IMR-90 (cell line): ENCODE results near the gene NEUROD1. TPM values are rescaled to one million over a fixed set of nuclear protein-coding genes. Genes with fewer than 3 reads are reported as not detected.

Experiments used
- ATAC-seq: fragments of 200-7000 bp; cut with Tn5 transposase; 2 replicates; pipeline ENCODE4 v1.9.1; 2020; ENCODE audit warnings: low read depth, mild to moderate bottlenecking, moderate library complexity
- BruUV-seq: library from RNA; stranded (reverse); fragments of 400-500 nt; replicated peaks from 2 replicates; lab custom pipeline; 2021; lab: Mats Ljungman, UMichigan
- CTCF ChIA-PET: fragments of 300-600 bp; formaldehyde crosslinking; extraction: SDS; loops from one replicate; lab custom pipeline; 2021; ENCODE audit warnings: antibody characterized with exemption; lab: Yijun Ruan, JAX
- POLR2A ChIA-PET: fragments of 300-600 bp; sonication (Branson Sonifier 250); formaldehyde crosslinking; loops from one replicate; lab custom pipeline; 2022; ENCODE audit warnings: antibody characterized with exemption; ENCODE audit not compliant: unreplicated experiment; lab: Charles Lee
- DNase-seq: peaks from one replicate; pipeline ENCODE4 v3.0.0; 2013
- H2AFZ ChIP-seq: replicated peaks from 2 replicates; pipeline ENCODE3; 2013; ENCODE audit warnings: low read length, mild to moderate bottlenecking; ENCODE audit not compliant: poor library complexity
- H2AK5ac ChIP-seq: 2 replicates; pipeline ENCODE4 v1.6.1; 2013; ENCODE audit warnings: low read depth, low read length, inconsistent platforms
- H2AK9ac ChIP-seq: replicated peaks from 2 replicates; pipeline ENCODE3; 2013; ENCODE audit warnings: mild to moderate bottlenecking, low read depth, low read length, moderate library complexity; ENCODE audit not compliant: poor library complexity
- H2BK120ac ChIP-seq: 2 replicates; pipeline ENCODE4 v1.6.1; 2013; ENCODE audit warnings: low read depth, low read length, inconsistent platforms
- H2BK15ac ChIP-seq: 3 replicates; pipeline ENCODE4 v1.6.1; 2013; ENCODE audit warnings: low read depth, low read length, inconsistent platforms
- H2BK20ac ChIP-seq: 2 replicates; pipeline ENCODE4 v1.6.1; 2013; ENCODE audit warnings: low read depth, mild to moderate bottlenecking, inconsistent platforms, low read length, moderate library complexity
- H2BK5ac ChIP-seq: 2 replicates; pipeline ENCODE4 v1.6.1; 2013; ENCODE audit warnings: mild to moderate bottlenecking, low read depth, low read length, inconsistent platforms; ENCODE audit not compliant: poor library complexity, severe bottlenecking
- H3K14ac ChIP-seq: replicated peaks from 2 replicates; pipeline ENCODE4 v1.6.1; 2013; ENCODE audit warnings: low read depth, low read length, inconsistent platforms
- H3K18ac ChIP-seq: 2 replicates; pipeline ENCODE4 v1.6.1; 2013; ENCODE audit warnings: low read depth, low read length, control low read depth
- H3K23ac ChIP-seq: 2 replicates; pipeline ENCODE4 v1.6.1; 2013; ENCODE audit warnings: low read depth, low read length, inconsistent platforms
- H3K27ac ChIP-seq: 2 replicates; pipeline ENCODE4 v1.5.1; 2013; ENCODE audit warnings: mild to moderate bottlenecking, control low read depth, low read length; ENCODE audit not compliant: insufficient read depth
- H3K27me3 ChIP-seq: 2 replicates; pipeline ENCODE4 v1.6.1; 2013; ENCODE audit warnings: low read length; ENCODE audit not compliant: control insufficient read depth, insufficient read depth
- H3K36me3 ChIP-seq: 2 replicates; pipeline ENCODE4 v1.6.1; 2013; ENCODE audit warnings: low read length, mixed read lengths; ENCODE audit not compliant: control insufficient read depth, insufficient read depth
- H3K4ac ChIP-seq: 2 replicates; pipeline ENCODE4 v1.6.1; 2013; ENCODE audit warnings: low read depth, low read length, inconsistent platforms
- H3K4me1 ChIP-seq: 2 replicates; pipeline ENCODE4 v1.6.1; 2013; ENCODE audit warnings: low read length, mixed read lengths; ENCODE audit not compliant: control insufficient read depth, insufficient read depth
- H3K4me2 ChIP-seq: 2 replicates; pipeline ENCODE4 v1.6.1; 2013; ENCODE audit warnings: low read depth, mild to moderate bottlenecking, control low read depth, low read length, moderate library complexity
- H3K4me3 ChIP-seq: 2 replicates; pipeline ENCODE4 v1.5.1; 2013; ENCODE audit warnings: low read depth, mild to moderate bottlenecking, control low read depth, low read length, moderate library complexity; ENCODE audit not compliant: insufficient read depth
- H3K56ac ChIP-seq: 2 replicates; pipeline ENCODE4 v1.6.1; 2013; ENCODE audit warnings: low read length, inconsistent platforms; ENCODE audit not compliant: insufficient read depth; ENCODE audit errors: extremely low read depth
- H3K79me1 ChIP-seq, 2 experiments: 2 replicates each; pipeline ENCODE4 v1.6.1; 2013; ENCODE audit warnings: low read length in 2 of 2, inconsistent platforms in 1 of 2, low read depth in 1 of 2
- H3K9ac ChIP-seq: 2 replicates; pipeline ENCODE4 v1.6.1; 2013; ENCODE audit warnings: low read depth, low read length, control low read depth
- H3K9me1 ChIP-seq: 2 replicates; pipeline ENCODE4 v1.6.1; 2013; ENCODE audit warnings: low read length, inconsistent platforms; ENCODE audit not compliant: insufficient read depth
- H3K9me3 ChIP-seq: 2 replicates; pipeline ENCODE4 v1.6.1; 2013; ENCODE audit warnings: low read length; ENCODE audit not compliant: control insufficient read depth, insufficient read depth
- H4K20me1 ChIP-seq: 2 replicates; pipeline ENCODE4 v1.6.1; 2013; ENCODE audit warnings: low read length, inconsistent platforms; ENCODE audit not compliant: insufficient read depth
- H4K5ac ChIP-seq: 2 replicates; pipeline ENCODE4 v1.6.1; 2013; ENCODE audit warnings: mild to moderate bottlenecking, low read depth, low read length, control low read depth
- H4K8ac ChIP-seq, 2 experiments: 2 replicates each; pipeline ENCODE4 v1.6.1; 2013; ENCODE audit warnings: low read depth in 2 of 2, low read length in 2 of 2, control low read depth in 1 of 2, inconsistent platforms in 1 of 2
- H4K91ac ChIP-seq: 2 replicates; pipeline ENCODE4 v1.6.1; 2013; ENCODE audit warnings: low read depth, low read length, inconsistent platforms; ENCODE audit not compliant: insufficient read depth
- CHD1 ChIP-seq: IDR thresholded peaks from 2 replicates; pipeline ENCODE4 v1.6.1; 2012; ENCODE audit warnings: low read depth, low read length, improper control_type of control experiment
- MXI1 ChIP-seq: IDR thresholded peaks from 2 replicates; pipeline ENCODE4 v1.6.1; 2012; ENCODE audit warnings: low read depth, mild to moderate bottlenecking, low read length, moderate library complexity, borderline replicate concordance
- NFE2L2 ChIP-seq: fragments of 150-350 bp; IDR thresholded peaks from 2 replicates; pipeline ENCODE4 v1.6.1; 2016; ENCODE audit warnings: low read depth, mild to moderate bottlenecking, low read length
- SMC3 ChIP-seq: fragments of 150-350 bp; IDR thresholded peaks from 2 replicates; pipeline ENCODE4 v1.6.1; 2016; ENCODE audit warnings: low read depth, mild to moderate bottlenecking, antibody characterized with exemption, low read length, moderate library complexity
- WGBS, 2 experiments: methylation state at CpG; one replicate each; pipeline versions ENCODE4 v1.1.5 to v1.1.7; 2013; ENCODE audit warnings: missing lambda C conversion rate in 2 of 2; ENCODE audit not compliant: insufficient read length in 1 of 2; ENCODE audit errors: extremely low coverage in 2 of 2; 5-methylcytosine and 5-hydroxymethylcytosine counted together
- dilution Hi-C: fragments of 300-500 bp; cut with HindIII; formaldehyde crosslinking; loops from one replicate; pipeline ENCODE4 v1.14.3; 2018; ENCODE audit warnings: low sequenced_read_pairs; ENCODE audit not compliant: unreplicated experiment
- in situ Hi-C: fragments of 300-500 bp; cut with MboI; formaldehyde crosslinking; loops from 3 replicates; pipeline ENCODE4 v1.14.3; 2019; ENCODE audit warnings: low sequenced_read_pairs, inconsistent platforms, mixed read lengths
- intact Hi-C: fragments of 100-400 bp; cut with micrococcal nuclease; formaldehyde crosslinking; loops from 2 replicates; pipeline ENCODE4 v1.10.0; 2022
- polyA plus RNA-seq, 3 experiments: library from polyadenylated mRNA; depleted of rRNA; stranded (reverse); fragments of >200 nt; gene quantifications; 2 replicates each; pipeline ENCODE4 v1.2.3, GENCODE V29; 2012; ENCODE audit warnings: low replicate concordance in 1 of 3
- total RNA-seq: library from RNA; depleted of rRNA; stranded (reverse); fragments of >200 nt; gene quantifications from 2 replicates; pipeline ENCODE4 v1.2.3, GENCODE V29; 2012

NEUROD1 gene
- total and polyA plus RNA-seq, 2 of the 4 experiments (the other 2 are of a cell fraction) = not detected

- Histone ChIP-seq H2AFZ (no peak overlapping the region), H2BK20ac (no peak overlapping the region), H3K27me3 (no peaks in the 10 kb centered on the region; the same call in 1 of the 2 replicates), H2BK15ac (no peak overlapping the region), H4K5ac (no peak overlapping the region), H3K36me3 (no peaks in the 10 kb centered on the region), H2BK5ac (no peak overlapping the region), H3K18ac (no peak overlapping the region), H4K8ac (no peak overlapping the region), H3K4ac (no peak overlapping the region), H3K9me1 (no peaks in the 10 kb centered on the region), H3K4me2 (no peak overlapping the region), H3K23ac (no peak overlapping the region), H3K4me1 (no peaks in the 10 kb centered on the region), H3K4me3 (no peak overlapping the region), H2AK9ac (no peak overlapping the region), H3K9ac (no peak overlapping the region), H3K14ac (no peak overlapping the region), H2AK5ac (no peak overlapping the region), H4K20me1 (no peaks in the 10 kb centered on the region), H3K56ac (no peak overlapping the region), H3K79me1 (no peaks in the 10 kb centered on the region), H3K9me3 (no peaks in the 10 kb centered on the region), H2BK120ac (no peak overlapping the region), H3K27ac (no peak overlapping the region), H4K91ac (no peak overlapping the region)
- POLR2A ChIA-PET = no interaction called here
- WGBS, 2 experiments = 0% methylated on average over 1 of the region's 1 CpG; no CpG with 5 or more reads in 1 of the 2 experiments
- intact Hi-C loops = no loop called here
- CTCF ChIA-PET = no interaction called here
- in situ Hi-C loops = no loop called here
- ATAC-seq (no peak), DNase-seq (no peak)
- dilution Hi-C loops = no loop called here
- no peak for TF ChIP-seq MXI1
- TF ChIP-seq CHD1 = no peak
- no peak for TF ChIP-seq NFE2L2
- no peak for TF ChIP-seq SMC3
- BruUV-seq = no TSS peak
These were observed 40.6 kb downstream of the NEUROD1 start for GRCh38 chr2:181639686-181640085.
